ENCODE measurements around the gene SMYD3. TPM values are rescaled to one million over a fixed set of nuclear protein-coding genes. Genes with fewer than 3 reads are reported as not detected.

SMYD3 gene
- total and polyA plus RNA-seq, 5 donors from 2014 or later, result 17.7 to 36.6 (median 28.9) TPM

GRCh38 chr1:246138781-246139180 lies 368.3 kb downstream of the SMYD3 start:
- ATAC-seq (ENCODE audit: low read depth in 2 of 2) (no peak), DNase-seq (no peak)
- H3K4me1 ChIP-seq (ENCODE audit: control insufficient read depth, insufficient read depth, low read length, poor library complexity, severe bottlenecking), result no peaks in the 10 kb centered on the region
- Mint-ChIP-seq H3K4me1 (no peaks in the 10 kb centered on the region), H3K36me3 (no peaks in the 10 kb centered on the region), H3K4me3 (no peak overlapping the region), H3K9me3 (no peaks in the 10 kb centered on the region), H3K27ac (no peak overlapping the region), H3K27me3 (no peaks in the 10 kb centered on the region)
- no peak overlapping the region for H3K27ac ChIP-seq (ENCODE audit: insufficient read depth, low read length, poor library complexity, severe bottlenecking)
- no peaks in the 10 kb centered on the region for H3K9me3 ChIP-seq (ENCODE audit: control insufficient read depth in 2 of 2, low read length in 2 of 2)
- H3K4me3 ChIP-seq (ENCODE audit: low read depth, low read length), result no peak overlapping the region
- no peaks in the 10 kb centered on the region for H3K27me3 ChIP-seq (ENCODE audit: control insufficient read depth, insufficient read depth, low read length)
- H3K36me3 ChIP-seq (ENCODE audit: control insufficient read depth, insufficient read depth, low read length), result no peaks in the 10 kb centered on the region

- H3K4me1 ChIP-seq (ENCODE audit: control insufficient read depth, insufficient read depth, low read length, poor library complexity, severe bottlenecking), result no peaks in the 10 kb centered on the region
- no peaks in the 10 kb centered on the region for H3K9me3 ChIP-seq (ENCODE audit: control insufficient read depth in 2 of 2, low read length in 2 of 2)
- Mint-ChIP-seq H3K9me3 (no peaks in the 10 kb centered on the region), H3K27ac (no peak overlapping the region), H3K4me3 (no peak overlapping the region), H3K4me1 (no peaks in the 10 kb centered on the region), H3K27me3 (no peaks in the 10 kb centered on the region), H3K36me3 (peaks cover 6% of the 10 kb centered on the region)
- H3K36me3 ChIP-seq (ENCODE audit: control insufficient read depth, insufficient read depth, low read length), result no peaks in the 10 kb centered on the region
- ATAC-seq (ENCODE audit: low read depth in 2 of 2) (no peak), DNase-seq (no peak)
- H3K27ac ChIP-seq (ENCODE audit: insufficient read depth, low read length, poor library complexity, severe bottlenecking), result no peak overlapping the region
- no peak overlapping the region for H3K4me3 ChIP-seq (ENCODE audit: low read depth, low read length)
- no peaks in the 10 kb centered on the region for H3K27me3 ChIP-seq (ENCODE audit: control insufficient read depth, insufficient read depth, low read length)
Observed at GRCh38 chr1:246136477-246136876, 370.6 kb downstream of the SMYD3 start.

GRCh38 chr1:246134789-246135188 lies 372.3 kb downstream of the SMYD3 start:
- no peak for DNase-seq
- no peaks in the 10 kb centered on the region for H3K9me3 Mint-ChIP-seq
- ATAC-seq (ENCODE audit: low read depth in 2 of 2), result no peak
- H3K27me3 Mint-ChIP-seq, result no peaks in the 10 kb centered on the region
- Histone ChIP-seq H3K4me1 (ENCODE audit: control insufficient read depth, insufficient read depth, low read length, poor library complexity, severe bottlenecking) (no peaks in the 10 kb centered on the region), H3K27ac (ENCODE audit: insufficient read depth, low read length, poor library complexity, severe bottlenecking) (no peak overlapping the region), H3K4me3 (ENCODE audit: low read depth, low read length) (no peak overlapping the region), H3K9me3 (ENCODE audit: control insufficient read depth in 2 of 2, low read length in 2 of 2) (no peaks in the 10 kb centered on the region), H3K27me3 (ENCODE audit: control insufficient read depth, insufficient read depth, low read length) (no peaks in the 10 kb centered on the region), H3K36me3 (ENCODE audit: control insufficient read depth, insufficient read depth, low read length) (no peaks in the 10 kb centered on the region)
- no peaks in the 10 kb centered on the region for H3K4me1 Mint-ChIP-seq
- peaks cover 12% of the 10 kb centered on the region for H3K36me3 Mint-ChIP-seq
- H3K27ac Mint-ChIP-seq, result peak overlapping the region in 2 of 3 donors; percentile 11 to 63
- no peak overlapping the region for H3K4me3 Mint-ChIP-seq

GRCh38 chr1:246131095-246131494 lies 376.0 kb downstream of the SMYD3 start:
- Histone ChIP-seq H3K4me3 (ENCODE audit: low read depth, low read length) (no peak overlapping the region), H3K27me3 (ENCODE audit: control insufficient read depth, insufficient read depth, low read length) (no peaks in the 10 kb centered on the region)
- H3K36me3 Mint-ChIP-seq, result peaks cover 12% of the 10 kb centered on the region

GRCh38 chr1:246128494-246129069 lies 378.5 kb downstream of the SMYD3 start:
- no peak for ATAC-seq (ENCODE audit: low read depth in 2 of 2)
- H3K9me3 ChIP-seq (ENCODE audit: control insufficient read depth in 2 of 2, low read length in 2 of 2), result no peaks in the 10 kb centered on the region

More at GRCh38 chr1:246131095-246131494, 376.0 kb downstream of the SMYD3 start:
- no peak overlapping the region for H3K27ac Mint-ChIP-seq
- no peaks in the 10 kb centered on the region for H3K27me3 Mint-ChIP-seq
- no peak overlapping the region for H3K4me3 Mint-ChIP-seq
- no peaks in the 10 kb centered on the region for H3K9me3 Mint-ChIP-seq
- Histone ChIP-seq H3K36me3 (ENCODE audit: control insufficient read depth, insufficient read depth, low read length) (no peaks in the 10 kb centered on the region), H3K9me3 (ENCODE audit: control insufficient read depth in 2 of 2, low read length in 2 of 2) (no peaks in the 10 kb centered on the region), H3K27ac (ENCODE audit: insufficient read depth, low read length, poor library complexity, severe bottlenecking) (no peak overlapping the region), H3K4me1 (ENCODE audit: control insufficient read depth, insufficient read depth, low read length, poor library complexity, severe bottlenecking) (no peaks in the 10 kb centered on the region)
- no peak for ATAC-seq (ENCODE audit: low read depth in 2 of 2)
- DNase-seq, result no peak
- H3K4me1 Mint-ChIP-seq, result no peaks in the 10 kb centered on the region

GRCh38 chr1:246126580-246126979 lies 380.5 kb downstream of the SMYD3 start:
- H3K27ac Mint-ChIP-seq, result peak overlapping the region in 1 of 3 donors; percentile 71
- H3K4me3 Mint-ChIP-seq, result no peak overlapping the region
- H3K4me1 ChIP-seq (ENCODE audit: control insufficient read depth, insufficient read depth, low read length, poor library complexity, severe bottlenecking), result no peaks in the 10 kb centered on the region
- H3K36me3 ChIP-seq (ENCODE audit: control insufficient read depth, insufficient read depth, low read length), result no peaks in the 10 kb centered on the region
- H3K4me1 Mint-ChIP-seq, result peaks cover 0 to 8% (median 0%) of the 10 kb centered on the region in 4 donors
- ATAC-seq (ENCODE audit: low read depth in 2 of 2), result no peak
- H3K27ac ChIP-seq (ENCODE audit: insufficient read depth, low read length, poor library complexity, severe bottlenecking), result no peak overlapping the region
- no peaks in the 10 kb centered on the region for H3K9me3 Mint-ChIP-seq
- H3K4me3 ChIP-seq (ENCODE audit: low read depth, low read length), result no peak overlapping the region
- H3K36me3 Mint-ChIP-seq, result peaks cover 11% of the 10 kb centered on the region
- no peaks in the 10 kb centered on the region for H3K27me3 ChIP-seq (ENCODE audit: control insufficient read depth, insufficient read depth, low read length)
- H3K9me3 ChIP-seq (ENCODE audit: control insufficient read depth in 2 of 2, low read length in 2 of 2), result no peaks in the 10 kb centered on the region
- no peak for DNase-seq
- H3K27me3 Mint-ChIP-seq, result no peaks in the 10 kb centered on the region

More at GRCh38 chr1:246128494-246129069, 378.5 kb downstream of the SMYD3 start:
- no peak overlapping the region for H3K27ac ChIP-seq (ENCODE audit: insufficient read depth, low read length, poor library complexity, severe bottlenecking)
- no peak overlapping the region for H3K4me3 Mint-ChIP-seq
- H3K4me1 Mint-ChIP-seq, result peaks cover 0 to 8% (median 0%) of the 10 kb centered on the region in 4 donors
- no peak overlapping the region for H3K27ac Mint-ChIP-seq
- DNase-seq, result no peak
- no peaks in the 10 kb centered on the region for H3K27me3 Mint-ChIP-seq
- H3K36me3 Mint-ChIP-seq, result peaks cover 12% of the 10 kb centered on the region
- H3K36me3 ChIP-seq (ENCODE audit: control insufficient read depth, insufficient read depth, low read length), result no peaks in the 10 kb centered on the region
- H3K27me3 ChIP-seq (ENCODE audit: control insufficient read depth, insufficient read depth, low read length), result no peaks in the 10 kb centered on the region
- no peaks in the 10 kb centered on the region for H3K4me1 ChIP-seq (ENCODE audit: control insufficient read depth, insufficient read depth, low read length, poor library complexity, severe bottlenecking)
- no peak overlapping the region for H3K4me3 ChIP-seq (ENCODE audit: low read depth, low read length)
- no peaks in the 10 kb centered on the region for H3K9me3 Mint-ChIP-seq

GRCh38 chr1:246122071-246122470 lies 385.0 kb downstream of the SMYD3 start:
- H3K27ac Mint-ChIP-seq, result peak overlapping the region in 2 of 3 donors; percentile 1 to 61
- H3K9me3 Mint-ChIP-seq, result peaks cover 0 to 6% (median 0%) of the 10 kb centered on the region in 7 donors
- H3K27me3 ChIP-seq (ENCODE audit: control insufficient read depth, insufficient read depth, low read length), result no peaks in the 10 kb centered on the region

GRCh38 chr1:246121533-246121932 lies 385.5 kb downstream of the SMYD3 start:
- no peak for ATAC-seq (ENCODE audit: low read depth in 2 of 2)
- H3K27ac Mint-ChIP-seq, result peak overlapping the region in 1 of 3 donors; percentile 1
- H3K27me3 Mint-ChIP-seq, result no peaks in the 10 kb centered on the region

More at GRCh38 chr1:246122071-246122470, 385.0 kb downstream of the SMYD3 start:
- no peaks in the 10 kb centered on the region for H3K27me3 Mint-ChIP-seq
- Histone ChIP-seq H3K36me3 (ENCODE audit: control insufficient read depth, insufficient read depth, low read length) (no peaks in the 10 kb centered on the region), H3K4me3 (ENCODE audit: low read depth, low read length) (no peak overlapping the region), H3K27ac (ENCODE audit: insufficient read depth, low read length, poor library complexity, severe bottlenecking) (no peak overlapping the region), H3K4me1 (ENCODE audit: control insufficient read depth, insufficient read depth, low read length, poor library complexity, severe bottlenecking) (peaks cover 8% of the 10 kb centered on the region), H3K9me3 (ENCODE audit: control insufficient read depth in 2 of 2, low read length in 2 of 2) (no peaks in the 10 kb centered on the region)
- H3K36me3 Mint-ChIP-seq, result peaks cover 13% of the 10 kb centered on the region
- peaks cover 9 to 14% (median 11%) of the 10 kb centered on the region in 4 donors for H3K4me1 Mint-ChIP-seq
- H3K4me3 Mint-ChIP-seq, result no peak overlapping the region
- no peak for ATAC-seq (ENCODE audit: low read depth in 2 of 2)
- DNase-seq, result no peak

More at GRCh38 chr1:246121533-246121932, 385.5 kb downstream of the SMYD3 start:
- Mint-ChIP-seq H3K9me3 (peaks cover 0 to 6% (median 0%) of the 10 kb centered on the region in 7 donors), H3K4me3 (no peak overlapping the region), H3K4me1 (peaks cover 12 to 18% (median 14%) of the 10 kb centered on the region in 4 donors), H3K36me3 (peaks cover 13% of the 10 kb centered on the region)
- Histone ChIP-seq H3K4me1 (ENCODE audit: control insufficient read depth, insufficient read depth, low read length, poor library complexity, severe bottlenecking) (peaks cover 14% of the 10 kb centered on the region), H3K9me3 (ENCODE audit: control insufficient read depth in 2 of 2, low read length in 2 of 2) (no peaks in the 10 kb centered on the region), H3K27ac (ENCODE audit: insufficient read depth, low read length, poor library complexity, severe bottlenecking) (no peak overlapping the region), H3K36me3 (ENCODE audit: control insufficient read depth, insufficient read depth, low read length) (no peaks in the 10 kb centered on the region), H3K4me3 (ENCODE audit: low read depth, low read length) (no peak overlapping the region), H3K27me3 (ENCODE audit: control insufficient read depth, insufficient read depth, low read length) (no peaks in the 10 kb centered on the region)
- no peak for DNase-seq

All from CD4-positive, CD25-positive, alpha-beta regulatory T cell (primary cell).